HepG2 (cell line): ENCODE results near the gene ATXN7L3. TPM values are rescaled to one million over a fixed set of nuclear protein-coding genes. Genes with fewer than 3 reads are reported as not detected.

Source experiments
- ARHGAP35 ChIP-seq: sonication (generic); formaldehyde crosslinking; IDR thresholded peaks from 2 replicates; pipeline ENCODE4 v1.9.0; 2022; ENCODE audit warnings: mild to moderate bottlenecking, inconsistent platforms, moderate library complexity, missing genetic modification reagents, borderline replicate concordance
- ARID3A ChIP-seq: IDR thresholded peaks from 2 replicates; pipeline ENCODE4 v1.6.1; 2012; ENCODE audit warnings: low read depth, low read length, improper control_type of control experiment
- BCL3 ChIP-seq: sonication (generic); formaldehyde crosslinking; IDR thresholded peaks from 2 replicates; pipeline ENCODE4 v1.5.1; 2020; ENCODE audit warnings: mild to moderate bottlenecking, missing genetic modification reagents, moderate library complexity
- DNMT1 ChIP-seq: sonication (generic); formaldehyde crosslinking; IDR thresholded peaks from 2 replicates; pipeline ENCODE4 v1.5.1; 2020; ENCODE audit warnings: mild to moderate bottlenecking, missing genetic modification reagents
- FOXK2 ChIP-seq: fragments of 450-650 bp; IDR thresholded peaks from 2 replicates; pipeline ENCODE4 v1.6.1; 2016
- MIER2 ChIP-seq: IDR thresholded peaks from 2 replicates; pipeline ENCODE4 v1.6.1; 2016; ENCODE audit warnings: missing biosample characterization, missing genetic modification reagents
- MLLT10 ChIP-seq: sonication (generic); formaldehyde crosslinking; IDR thresholded peaks from 2 replicates; pipeline ENCODE4 v1.4.0; 2020; ENCODE audit warnings: missing genetic modification reagents
- PAXIP1 ChIP-seq: sonication (generic); formaldehyde crosslinking; conservative IDR thresholded peaks from 2 replicates; pipeline ENCODE4 v1.4.0; 2020; ENCODE audit warnings: mild to moderate bottlenecking, missing genetic modification reagents, moderate library complexity
- PCBP1 ChIP-seq: fragments of 200-400 bp; formaldehyde crosslinking; IDR thresholded peaks from 2 replicates; pipeline ENCODE4 v1.6.1; 2017; ENCODE audit warnings: mild to moderate bottlenecking, low read depth, low read length, borderline replicate concordance
- SP1 ChIP-seq, 2 experiments: fragments of 450-650 bp in 1 of 2; sonication (generic) in 1 of 2; formaldehyde crosslinking in 1 of 2; IDR thresholded peaks; 2 replicates each; pipeline versions ENCODE4 v1.4.0 to v1.6.1; 2016 to 2020; ENCODE audit warnings: missing genetic modification reagents in 1 of 2
- SRSF9 ChIP-seq: fragments of 200-400 bp; formaldehyde crosslinking; IDR thresholded peaks from 2 replicates; pipeline ENCODE4 v1.6.1; 2018; ENCODE audit warnings: borderline replicate concordance, mild to moderate bottlenecking, low read depth, low read length; ENCODE audit not compliant: insufficient read depth, poor library complexity, severe bottlenecking
- SUZ12 ChIP-seq: fragments of 150-350 bp; IDR thresholded peaks from 2 replicates; pipeline ENCODE4 v1.6.1; 2014; ENCODE audit warnings: low read depth, low read length
- ZKSCAN1 ChIP-seq: fragments of 150-350 bp; IDR thresholded peaks from 2 replicates; pipeline ENCODE4 v1.6.1; 2014; ENCODE audit warnings: low read length
- ZNF12 ChIP-seq: sonication (generic); formaldehyde crosslinking; IDR thresholded peaks from 2 replicates; pipeline ENCODE4 v1.5.0; 2020; ENCODE audit warnings: missing genetic modification reagents
- ZNF124 ChIP-seq: sonication (generic); formaldehyde crosslinking; IDR thresholded peaks from 2 replicates; pipeline ENCODE4 v1.4.0; 2020; ENCODE audit warnings: missing genetic modification reagents
- ZNF230 ChIP-seq: sonication (generic); formaldehyde crosslinking; IDR thresholded peaks from 2 replicates; pipeline ENCODE4 v1.4.0; 2020; ENCODE audit warnings: mild to moderate bottlenecking, missing genetic modification reagents
- ZNF282 ChIP-seq: fragments of 450-650 bp; IDR thresholded peaks from 2 replicates; pipeline ENCODE4 v1.6.1; 2018; ENCODE audit not compliant: partially characterized antibody
- ZNF317 ChIP-seq: sonication (generic); formaldehyde crosslinking; IDR thresholded peaks from 2 replicates; pipeline ENCODE4 v1.5.0; 2020; ENCODE audit warnings: mild to moderate bottlenecking, missing genetic modification reagents
- ZNF430 ChIP-seq: sonication (generic); formaldehyde crosslinking; IDR thresholded peaks from 2 replicates; pipeline ENCODE4 v1.9.0; 2021; ENCODE audit warnings: mild to moderate bottlenecking, missing genetic modification reagents
- polyA plus RNA-seq, 8 experiments: library from polyadenylated mRNA; depleted of rRNA in 3 of 8; stranded (reverse) in 7 of 8; unstranded in 1 of 8; fragments of >200 nt; fragmentation: Illumina TruSeq in 4 of 8; extraction: Trizol in 4 of 8; gene quantifications; 2 replicates each; pipeline versions ENCODE4 v1.2.1 to v1.2.3, GENCODE V29; 2011 to 2016; ENCODE audit warnings: low read depth in 4 of 8, missing spikeins in 1 of 8, mixed read lengths in 1 of 8; ENCODE audit not compliant: insufficient read depth in 1 of 8
- total RNA-seq, 5 experiments: library from RNA; depleted of rRNA; stranded (reverse); fragments of >200 nt; fragmentation: Illumina TruSeq; extraction: Trizol; gene quantifications; 2 replicates each; pipeline ENCODE4 v1.2.3, GENCODE V29; 2016; ENCODE audit warnings: low read depth in 1 of 5
- TF ChIP-seq, protein P1 (sequence below): sonication (generic); formaldehyde crosslinking; IDR thresholded peaks from 2 replicates; pipeline ENCODE4 v1.5.1; 2020; ENCODE audit warnings: missing genetic modification reagents, mild to moderate bottlenecking, borderline replicate concordance
- TF ChIP-seq, protein P2 (sequence below): sonication (generic); formaldehyde crosslinking; IDR thresholded peaks from 2 replicates; pipeline ENCODE4 v1.5.0; 2020; ENCODE audit warnings: missing genetic modification reagents

The ATXN7L3 gene
- total and polyA plus RNA-seq, 2 of the 13 experiments (the other 11 are each of a cell fraction or from before 2014, with no cell fraction given), result 44.5 to 59.1 TPM

DNA sequence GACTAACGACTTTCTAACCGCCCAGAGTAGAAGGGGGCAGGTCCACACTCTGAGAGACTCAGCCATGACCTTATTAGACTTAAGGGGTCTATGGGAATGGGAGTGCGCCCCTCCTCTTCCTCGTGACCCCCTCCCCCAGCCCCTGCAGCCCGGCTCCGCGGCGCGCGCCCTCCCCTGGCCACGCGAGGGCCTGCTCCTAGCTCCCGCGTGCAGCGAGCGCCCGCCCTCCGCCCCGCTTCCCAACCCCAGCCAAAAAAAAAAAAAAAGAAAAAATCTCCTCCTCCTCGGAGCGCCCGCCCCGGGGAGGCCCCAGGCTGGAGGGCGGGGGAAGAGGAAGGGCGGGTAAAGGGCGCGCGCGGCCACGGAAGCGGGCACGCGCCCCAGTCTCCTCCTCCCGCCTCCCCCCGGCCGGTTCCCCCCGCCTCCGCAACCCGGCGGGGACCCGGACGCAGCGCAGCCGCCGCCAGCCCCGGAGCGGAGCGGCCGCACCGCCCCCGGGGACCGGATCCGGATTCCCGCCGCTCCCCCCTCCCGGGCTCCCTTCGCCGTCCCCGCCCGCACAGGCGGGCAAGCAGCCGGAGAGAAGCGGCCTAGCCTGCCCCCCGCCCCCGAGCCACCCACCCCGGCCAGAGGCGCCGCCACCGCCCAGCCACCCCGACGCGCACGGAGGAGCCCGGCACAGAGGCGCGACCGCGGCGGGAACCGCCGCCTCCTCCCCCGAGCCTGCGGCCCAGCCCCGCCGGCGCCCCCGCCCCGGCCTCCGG lies 18.8 kb upstream of the ATXN7L3 start (continued):
- TF ChIP-seq, protein P1, sequence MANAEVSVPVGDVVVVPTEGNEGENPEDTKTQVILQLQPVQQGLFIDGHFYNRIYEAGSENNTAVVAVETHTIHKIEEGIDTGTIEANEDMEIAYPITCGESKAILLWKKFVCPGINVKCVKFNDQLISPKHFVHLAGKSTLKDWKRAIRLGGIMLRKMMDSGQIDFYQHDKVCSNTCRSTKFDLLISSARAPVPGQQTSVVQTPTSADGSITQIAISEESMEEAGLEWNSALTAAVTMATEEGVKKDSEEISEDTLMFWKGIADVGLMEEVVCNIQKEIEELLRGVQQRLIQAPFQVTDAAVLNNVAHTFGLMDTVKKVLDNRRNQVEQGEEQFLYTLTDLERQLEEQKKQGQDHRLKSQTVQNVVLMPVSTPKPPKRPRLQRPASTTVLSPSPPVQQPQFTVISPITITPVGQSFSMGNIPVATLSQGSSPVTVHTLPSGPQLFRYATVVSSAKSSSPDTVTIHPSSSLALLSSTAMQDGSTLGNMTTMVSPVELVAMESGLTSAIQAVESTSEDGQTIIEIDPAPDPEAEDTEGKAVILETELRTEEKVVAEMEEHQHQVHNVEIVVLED (CRISPR knock-in tag), result no peak; the same call in none of the 2 replicates
- TF ChIP-seq ZNF124 (CRISPR knock-in tag), result no peak
- no peak for TF ChIP-seq FOXK2
- no peak for TF ChIP-seq ZNF317 (CRISPR knock-in tag)
- 0 out of 2 replicates have a peak, but pooled peaks have one; percentile 9 for TF ChIP-seq BCL3 (CRISPR knock-in tag)
- 0 out of 2 replicates have a peak, but pooled peaks have one; percentile 59 for TF ChIP-seq ZNF430 (CRISPR knock-in tag)
- TF ChIP-seq DNMT1 (CRISPR knock-in tag), result 0 out of 2 replicates have a peak, but pooled peaks have one; percentile 63
- TF ChIP-seq, protein P2, sequence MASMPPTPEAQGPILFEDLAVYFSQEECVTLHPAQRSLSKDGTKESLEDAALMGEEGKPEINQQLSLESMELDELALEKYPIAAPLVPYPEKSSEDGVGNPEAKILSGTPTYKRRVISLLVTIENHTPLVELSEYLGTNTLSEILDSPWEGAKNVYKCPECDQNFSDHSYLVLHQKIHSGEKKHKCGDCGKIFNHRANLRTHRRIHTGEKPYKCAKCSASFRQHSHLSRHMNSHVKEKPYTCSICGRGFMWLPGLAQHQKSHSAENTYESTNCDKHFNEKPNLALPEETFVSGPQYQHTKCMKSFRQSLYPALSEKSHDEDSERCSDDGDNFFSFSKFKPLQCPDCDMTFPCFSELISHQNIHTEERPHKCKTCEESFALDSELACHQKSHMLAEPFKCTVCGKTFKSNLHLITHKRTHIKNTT, result no peak
- no peak for TF ChIP-seq ZNF230 (CRISPR knock-in tag)
- TF ChIP-seq SP1 (IDR thresholded peaks at IDR 0.05), result no peak
- peak; percentile 65 for TF ChIP-seq SP1 (CRISPR knock-in tag; IDR thresholded peaks at IDR 0.05)
- no peak for TF ChIP-seq ARID3A
- TF ChIP-seq MIER2 (CRISPR knock-in tag), result no peak
- TF ChIP-seq PCBP1, result no peak
- TF ChIP-seq ZKSCAN1, result no peak
- no peak for TF ChIP-seq SUZ12
- TF ChIP-seq SRSF9, result no peak
- no peak for TF ChIP-seq ARHGAP35
- TF ChIP-seq MLLT10 (CRISPR knock-in tag), result no peak
- TF ChIP-seq PAXIP1, result peak; percentile 63
- TF ChIP-seq ZNF282, result no peak
- no peak for TF ChIP-seq ZNF12 (CRISPR knock-in tag)
